GM21423 (cell line): ENCODE measurements around the gene CASP6.

Source experiments
- ATAC-seq: cut with Tn5 transposase; IDR thresholded peaks from one replicate; pipeline ENCODE4 v1.9.1; 2021; ENCODE audit warnings: mild to moderate bottlenecking, moderate library complexity; ENCODE audit not compliant: unreplicated experiment

Gene CASP6

DNA sequence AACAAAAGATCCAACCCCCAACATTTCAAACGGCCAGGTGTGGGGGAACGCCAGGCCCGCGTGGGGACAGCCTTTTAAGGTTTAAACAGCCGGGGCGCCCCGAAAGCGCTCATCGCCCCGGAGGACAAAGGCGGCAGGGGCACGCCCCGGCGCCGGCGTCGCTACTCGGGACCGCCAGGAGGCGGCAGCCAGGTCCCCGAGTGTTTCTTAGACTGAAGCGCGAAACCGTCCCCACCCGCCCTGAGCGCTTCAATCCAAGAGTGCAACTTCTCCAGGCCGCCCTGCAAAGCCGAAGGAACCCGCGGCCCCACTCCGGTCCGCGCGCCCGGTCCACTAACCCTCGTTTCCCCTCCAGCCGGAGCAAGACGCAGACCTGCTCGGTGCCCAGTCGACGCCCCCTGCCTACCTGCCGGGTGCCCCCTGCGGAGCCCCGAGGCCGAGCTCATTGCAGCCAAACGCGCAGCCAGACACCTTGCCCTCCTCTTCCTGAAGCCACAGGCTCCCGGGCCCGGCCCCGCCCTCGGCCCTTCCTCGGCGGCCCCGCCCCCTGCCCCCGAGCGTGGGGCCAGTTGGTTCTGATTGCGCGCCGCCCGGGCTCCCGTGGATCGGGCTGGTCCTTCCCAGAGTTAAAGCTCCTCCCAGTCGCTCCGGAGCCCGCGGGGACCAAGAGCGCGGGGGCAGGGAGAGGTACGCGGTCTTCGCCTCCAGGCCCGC, at the start of gene CASP6:
Gene CASP6, minus strand, starts transcription at position 496 of the 714 bp plus-strand sequence. Its CDS starts 50 bp downstream, at position 446.
- ATAC-seq: peak; percentile 80

DNA sequence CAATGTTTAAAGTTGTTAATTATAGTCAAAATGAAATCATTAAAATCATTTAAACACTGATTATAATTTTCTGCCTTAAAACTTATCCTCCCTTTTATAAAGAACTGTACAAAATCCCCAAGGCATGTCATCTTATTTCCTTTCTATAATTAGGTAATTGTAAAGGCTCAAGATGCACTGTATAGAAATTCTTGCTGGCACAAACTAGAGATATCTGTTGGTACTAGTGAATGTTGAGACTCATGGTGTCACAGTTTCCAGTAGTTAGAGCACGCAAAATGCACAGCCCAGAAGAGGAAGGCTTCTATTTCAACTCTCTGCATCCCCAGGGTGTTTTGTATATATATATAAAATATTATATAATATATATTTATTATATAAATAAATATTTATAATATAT, 49.3 kb upstream of the CASP6 start:
- no peak for ATAC-seq

DNA sequence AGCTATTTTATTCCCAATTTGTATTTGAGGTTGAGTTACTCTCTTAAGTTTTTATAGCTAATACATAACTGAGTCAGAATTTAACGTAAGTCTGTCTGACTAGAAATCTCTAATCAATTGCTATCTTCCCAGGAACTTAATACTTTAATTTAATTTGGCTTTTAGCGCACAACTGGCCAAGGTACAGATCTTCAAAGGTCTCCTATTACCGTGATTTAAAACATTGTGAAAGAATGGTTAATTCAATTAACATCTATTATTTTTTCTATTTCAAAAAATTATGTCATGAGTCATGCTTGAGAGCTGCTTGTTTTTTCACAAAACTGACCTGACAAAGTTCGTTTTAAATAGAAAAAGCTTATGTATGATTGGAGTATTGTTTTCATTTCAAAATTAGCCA, 48.6 kb upstream of the CASP6 start:
- ATAC-seq: no peak

DNA sequence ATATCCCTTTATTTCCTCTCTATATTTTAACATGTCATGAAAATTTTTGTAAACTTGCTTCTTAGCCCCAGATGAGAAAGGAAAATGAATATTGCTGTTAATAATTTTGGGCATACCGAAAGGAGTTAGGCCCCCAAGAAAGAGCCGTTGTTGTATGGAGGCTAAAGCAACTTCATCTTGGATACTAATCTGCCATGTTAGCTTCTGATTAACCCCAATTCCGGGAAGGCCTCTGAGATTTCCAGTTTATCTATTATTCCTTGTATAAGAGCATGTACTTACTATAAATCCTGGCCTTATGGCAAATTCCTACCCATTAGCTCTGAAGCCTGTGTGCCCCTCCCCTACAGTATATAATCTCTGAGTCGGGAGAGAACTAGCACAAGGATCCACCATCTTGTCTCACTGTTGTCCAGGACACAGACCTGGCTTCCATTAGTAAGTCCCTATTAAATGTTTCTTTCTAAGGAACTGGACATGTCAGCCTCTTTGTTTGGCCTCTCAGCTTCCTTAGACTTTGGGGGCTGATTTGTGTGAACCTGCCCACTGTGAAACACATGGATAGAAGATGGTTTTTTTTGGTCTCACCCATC, 47.5 kb upstream of the CASP6 start:
- ATAC-seq: no peak

GRCh38 chr4:109749388-109750082, 46.3 kb upstream of the CASP6 start:
- ATAC-seq: no peak

- ATAC-seq: no peak
Measured at GRCh38 chr4:109748114-109748513, 44.9 kb upstream of the CASP6 start.

DNA sequence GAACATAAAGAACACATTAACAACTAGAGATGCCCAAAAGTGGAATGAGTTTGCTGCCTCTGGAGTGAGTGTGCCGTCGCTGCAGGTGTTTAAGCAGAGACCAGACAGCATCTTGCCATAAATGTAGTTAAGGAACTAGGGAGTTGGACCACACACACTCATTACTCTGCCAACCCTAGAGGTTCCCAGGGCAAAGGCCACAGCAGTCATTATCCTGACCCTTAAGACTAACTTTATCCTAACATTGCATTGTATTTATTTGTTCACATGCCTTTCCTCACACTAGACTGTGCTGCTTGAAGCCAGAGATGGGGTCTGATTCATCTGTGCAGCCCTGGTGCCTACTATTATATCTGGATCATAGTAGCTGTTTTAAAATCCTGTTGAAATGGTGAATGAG, 43.5 kb upstream of the CASP6 start:
- ATAC-seq: no peak

DNA sequence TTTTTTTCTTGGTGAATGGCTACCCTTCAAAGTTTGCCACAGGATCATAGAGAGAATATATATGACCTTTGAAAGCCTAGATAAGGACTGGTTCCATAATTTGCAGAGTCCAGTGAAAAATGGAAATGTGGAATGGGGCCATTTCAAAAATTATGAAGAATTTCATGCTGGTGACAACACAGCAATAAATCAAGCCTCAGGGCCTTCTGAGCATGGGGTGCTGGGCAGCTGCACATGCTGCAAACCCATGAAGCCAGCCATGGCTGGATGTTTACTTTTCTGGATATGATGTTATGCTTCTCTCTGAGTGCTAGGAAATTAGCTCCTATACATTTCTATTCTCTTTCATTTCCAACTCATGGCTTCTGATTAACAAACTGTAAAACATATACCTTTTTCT, 42.6 kb upstream of the CASP6 start:
- ATAC-seq: no peak

- no peak for ATAC-seq
Measured at GRCh38 chr4:109739547-109739946, 36.3 kb upstream of the CASP6 start.

DNA sequence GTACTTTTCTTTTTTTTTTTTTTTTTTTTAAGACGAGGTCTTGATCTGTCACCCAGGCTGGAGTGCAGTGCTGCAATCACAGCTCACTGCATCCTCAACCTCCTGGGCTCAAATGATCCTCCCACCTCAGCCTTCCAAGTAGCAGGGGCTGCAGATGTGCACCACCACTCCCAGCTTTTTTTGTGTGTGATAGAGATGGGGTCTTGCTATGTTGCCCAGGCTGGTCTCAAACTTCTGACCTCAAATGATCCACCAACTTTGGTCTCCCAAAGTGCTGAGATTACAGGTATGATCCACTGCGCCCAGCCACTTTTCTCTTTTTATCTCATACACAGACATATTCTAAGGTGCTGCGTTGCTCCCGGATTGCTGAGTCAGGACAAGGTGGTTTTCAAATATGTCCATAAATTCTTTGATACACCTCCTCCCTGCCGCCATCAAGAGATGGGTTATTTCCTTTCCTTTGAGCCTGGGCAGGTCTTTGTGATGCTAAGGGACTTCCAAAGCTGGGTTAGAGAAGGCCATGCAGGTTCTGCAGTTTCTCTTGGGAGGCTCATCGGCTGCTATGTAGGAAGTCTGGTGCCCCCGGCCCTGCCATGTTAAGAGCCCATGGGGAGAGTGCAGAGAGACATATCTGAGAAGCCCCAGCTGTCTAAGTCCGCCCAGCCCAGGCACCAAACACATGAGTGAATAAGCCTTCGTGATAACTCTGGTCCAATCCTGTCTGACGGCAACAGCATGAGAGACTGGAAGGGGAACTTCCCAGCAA, 35.0 kb upstream of the CASP6 start:
- no peak for ATAC-seq

DNA sequence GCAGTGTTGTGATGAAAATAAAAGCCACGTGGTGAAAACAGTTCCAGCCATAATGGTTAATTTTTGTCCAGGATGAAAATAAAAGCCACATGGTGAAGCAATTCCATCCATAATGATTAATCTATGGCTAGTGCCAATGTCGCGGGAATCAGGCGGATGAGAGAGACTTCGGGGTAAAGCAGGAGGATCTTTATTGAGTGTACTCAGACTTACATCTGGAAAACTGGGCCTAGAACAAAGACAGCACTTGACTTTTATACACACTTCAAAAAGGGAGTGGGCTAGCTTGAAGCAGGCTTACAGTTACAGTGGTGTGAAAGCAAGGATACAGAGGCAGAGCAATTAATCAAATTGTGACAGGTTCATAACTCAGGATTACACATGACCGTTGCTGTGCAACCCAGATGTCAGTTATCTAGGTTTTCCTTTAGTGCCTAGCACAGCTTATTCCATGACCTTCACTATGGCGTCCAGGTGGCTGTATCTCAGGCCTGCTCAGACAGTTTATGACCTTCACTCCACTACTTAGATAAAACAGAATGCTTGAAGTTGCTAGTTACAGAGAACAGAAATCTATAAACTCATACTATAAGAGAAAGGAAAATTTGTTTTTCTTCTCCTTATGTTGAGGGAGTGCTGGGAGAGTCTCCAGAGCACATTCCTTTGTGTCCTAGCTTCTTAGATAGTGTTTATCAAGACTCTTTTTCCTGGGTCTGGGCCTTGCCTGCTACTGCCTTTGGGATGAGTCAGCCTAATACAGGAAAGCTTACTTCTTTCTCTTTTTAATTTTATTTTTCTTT, 32.5 kb upstream of the CASP6 start:
- no peak for ATAC-seq

GRCh38 chr4:109733728-109734127, 30.5 kb upstream of the CASP6 start:
- ATAC-seq: no peak

- ATAC-seq: no peak
Measured at GRCh38 chr4:109730619-109731545, 27.6 kb upstream of the CASP6 start.

- ATAC-seq: peak; percentile 80
Measured at GRCh38 chr4:109729718-109730618, 26.7 kb upstream of the CASP6 start, which contains the start of gene PLA2G12A. Gene PLA2G12A (minus strand): TSS chr4:109730070. CDS start chr4:109729809, 261 bp downstream.

GRCh38 chr4:109729117-109729717, 26.0 kb upstream of the CASP6 start:
- no peak for ATAC-seq

DNA sequence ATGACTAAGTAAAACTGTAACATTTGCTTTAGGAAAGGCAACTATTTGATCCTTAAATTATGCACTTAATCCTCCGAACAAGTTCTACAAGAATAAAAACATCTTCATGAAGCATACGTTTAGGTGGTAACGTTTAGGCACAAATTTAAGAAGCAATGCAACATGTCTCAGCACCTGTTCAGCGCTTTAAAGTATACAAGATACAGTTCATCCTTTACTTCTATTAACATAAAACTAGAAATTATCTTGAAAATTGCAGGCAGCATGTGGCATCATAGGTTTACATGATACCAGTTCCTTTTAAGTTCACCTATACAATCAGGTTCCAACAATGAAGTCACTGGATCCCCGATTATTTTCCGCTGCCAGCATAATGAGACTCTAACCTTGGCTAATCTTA, 25.1 kb upstream of the CASP6 start:
- ATAC-seq: no peak

- ATAC-seq: no peak
Measured at GRCh38 chr4:109723110-109723509, 19.9 kb upstream of the CASP6 start.

DNA sequence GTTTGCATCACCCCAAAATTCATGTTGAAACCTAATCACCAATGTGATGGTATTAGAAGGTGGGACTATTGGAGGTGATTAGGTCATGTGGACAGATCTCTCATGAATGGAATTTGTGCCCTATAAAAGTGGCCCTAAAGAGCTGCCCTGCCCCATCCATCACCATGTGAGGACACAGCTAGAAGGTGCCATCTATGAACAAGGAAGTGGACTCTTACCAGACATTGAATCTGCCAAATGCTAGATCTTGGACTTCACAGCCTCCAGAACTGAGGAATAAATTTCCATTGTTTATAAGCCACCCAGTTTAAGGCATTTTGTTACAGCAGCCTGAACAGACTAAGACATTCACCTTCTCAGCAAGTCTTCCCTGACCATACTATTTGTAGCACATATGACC, 19.1 kb upstream of the CASP6 start:
- ATAC-seq: no peak
